Fibroblast of skin of left quadriceps (primary cell): ENCODE data around the gene ESYT3.
A peak's percentile ranks its signal among the peaks of the same experiment; 100 is the strongest.
"Not testable (repeated sequence)": the region's sequence is repeated elsewhere in the genome, so short reads cannot be mapped to it uniquely, and the experiment has no call there.

Source experiments
- DNase-seq, 2 experiments: peaks; one replicate each; pipeline ENCODE4 v3.0.0-alpha.2; 2013; ENCODE audit warnings: low read depth in 2 of 2

The ESYT3 gene

GRCh38 chr3:138460536-138461205 is 26.3 kb downstream of the ESYT3 start:
- DNase-seq, result no peak

DNA sequence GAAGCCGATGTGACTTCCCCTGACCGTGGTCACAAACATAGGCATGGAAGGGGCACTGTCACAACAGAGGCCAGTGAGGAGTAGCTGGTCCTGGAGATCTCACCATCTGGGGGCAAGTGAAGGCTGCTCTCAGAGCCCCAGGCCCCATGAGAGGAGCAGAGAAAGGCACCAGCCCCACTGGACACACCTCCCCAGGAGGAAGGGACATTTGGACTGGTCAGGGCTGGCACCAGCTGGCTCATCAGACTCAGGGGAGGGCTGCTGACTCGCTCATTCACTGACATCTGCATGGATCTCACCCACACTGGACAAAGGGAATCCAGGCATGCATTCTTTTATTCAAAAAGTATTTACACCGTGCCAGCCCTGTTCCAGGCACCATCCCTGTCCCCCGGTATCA is 26.8 kb downstream of the ESYT3 start:
- DNase-seq, result no peak

GRCh38 chr3:138461896-138462295 is 27.5 kb downstream of the ESYT3 start:
- no peak for DNase-seq

- DNase-seq, result no peak
Measured at GRCh38 chr3:138463724-138464490, 29.5 kb downstream of the ESYT3 start.

DNA sequence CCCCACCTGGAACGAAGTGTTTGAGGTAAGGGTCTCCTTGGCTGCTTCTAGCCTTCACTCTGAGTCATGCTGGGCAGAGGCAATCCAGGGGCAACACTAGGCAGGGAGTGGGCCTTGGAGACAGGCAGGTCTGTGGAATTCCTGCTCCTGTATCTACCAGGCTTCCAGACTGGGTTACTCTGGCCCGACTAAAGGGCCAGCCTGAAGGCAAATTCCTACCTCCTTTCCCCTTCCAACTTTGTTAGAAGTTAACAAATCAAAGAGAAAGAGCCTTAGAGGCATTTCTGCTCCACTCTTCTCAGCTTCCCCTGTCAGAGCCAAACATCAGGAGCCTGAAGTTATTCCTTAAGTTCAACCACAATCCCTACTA is 30.1 kb downstream of the ESYT3 start:
- no peak for DNase-seq

GRCh38 chr3:138465451-138465850 is 31.0 kb downstream of the ESYT3 start:
- DNase-seq, result no peak

DNA sequence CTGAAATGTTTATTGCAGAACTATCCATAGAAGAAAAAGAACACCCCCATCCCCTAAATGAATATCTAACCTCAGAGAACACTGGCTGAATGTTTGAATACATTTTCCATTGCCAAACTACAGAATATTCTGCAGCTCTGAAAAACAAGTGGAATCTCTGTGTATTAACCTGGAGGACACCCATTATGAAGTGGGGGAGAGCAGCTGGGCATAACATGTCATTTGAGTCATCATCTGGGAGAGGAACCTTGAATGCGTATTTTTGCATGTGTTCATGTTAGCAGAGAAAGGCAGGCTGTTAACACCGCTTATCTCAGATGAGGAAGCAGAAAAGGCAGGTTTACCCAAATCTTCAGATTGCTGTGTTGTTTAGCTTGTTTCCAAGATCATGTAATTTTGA is 31.5 kb downstream of the ESYT3 start:
- no peak for DNase-seq

GRCh38 chr3:138467931-138468330 is 33.5 kb downstream of the ESYT3 start:
- no peak for DNase-seq

- no peak for DNase-seq
Measured at GRCh38 chr3:138468451-138468850, 34.0 kb downstream of the ESYT3 start.

GRCh38 chr3:138468886-138469285 is 34.5 kb downstream of the ESYT3 start:
- DNase-seq, result no peak

- DNase-seq, result no peak
Measured at GRCh38 chr3:138469874-138470273, 35.5 kb downstream of the ESYT3 start.

DNA sequence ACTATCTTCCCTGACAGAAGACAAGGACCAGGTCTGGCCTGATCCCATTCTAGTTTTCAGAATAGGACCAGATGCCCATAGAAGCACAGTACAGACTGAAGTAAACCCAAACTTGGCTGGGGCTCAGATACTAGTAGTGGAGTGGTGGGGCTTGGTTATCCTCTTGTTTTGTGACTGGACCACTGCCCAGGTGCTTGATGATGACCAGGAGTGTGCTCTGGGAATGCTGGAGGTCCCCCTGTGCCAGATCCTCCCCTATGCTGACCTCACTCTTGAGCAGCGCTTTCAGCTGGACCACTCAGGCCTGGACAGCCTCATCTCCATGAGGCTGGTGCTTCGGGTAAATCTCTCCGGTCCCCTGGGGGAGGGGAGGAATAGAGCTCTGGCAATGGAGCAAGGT is 36.3 kb downstream of the ESYT3 start:
- DNase-seq, result no peak

DNA sequence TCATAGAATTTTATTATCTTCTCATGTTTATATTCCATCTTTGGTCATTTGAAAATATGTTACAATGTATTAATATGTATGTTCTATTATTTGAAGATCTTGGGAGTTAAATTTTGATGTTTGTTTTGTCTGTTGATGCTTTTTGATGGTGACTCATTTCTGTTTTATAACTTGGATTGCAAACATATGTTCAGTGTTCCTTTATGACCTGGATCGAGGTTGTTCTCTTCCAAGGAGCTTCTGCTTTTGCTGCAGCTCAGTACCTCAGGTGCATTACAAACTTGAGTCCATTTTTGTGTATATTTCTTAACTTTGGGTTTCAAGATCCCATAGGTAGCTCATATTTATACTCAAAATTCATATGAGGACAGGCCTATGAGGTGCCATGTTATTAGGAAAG is 37.1 kb downstream of the ESYT3 start:
- DNase-seq, result no peak

- DNase-seq, result no peak
Measured at GRCh38 chr3:138472141-138472825, 37.9 kb downstream of the ESYT3 start.

- DNase-seq, result no peak
Measured at GRCh38 chr3:138473391-138473790, 39.0 kb downstream of the ESYT3 start.

DNA sequence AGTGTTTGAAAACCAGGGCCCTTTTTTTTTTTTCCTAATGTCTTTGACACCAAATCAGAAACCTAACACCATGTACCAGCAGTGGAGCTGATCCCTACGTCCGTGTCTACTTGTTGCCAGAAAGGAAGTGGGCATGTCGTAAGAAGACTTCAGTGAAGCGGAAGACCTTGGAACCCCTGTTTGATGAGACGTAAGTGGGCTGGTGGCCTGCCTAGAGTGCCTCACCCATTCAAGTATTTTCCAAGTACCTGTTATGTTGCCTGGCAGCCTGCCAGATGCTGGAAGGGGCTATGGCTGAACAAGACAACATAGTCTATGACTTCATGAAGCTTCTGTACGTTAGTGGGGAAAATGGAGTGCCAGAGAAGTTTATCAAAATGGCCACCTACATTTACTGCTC is 39.7 kb downstream of the ESYT3 start:
- no peak for DNase-seq

GRCh38 chr3:138476526-138476925 is 42.1 kb downstream of the ESYT3 start:
- no peak for DNase-seq

DNA sequence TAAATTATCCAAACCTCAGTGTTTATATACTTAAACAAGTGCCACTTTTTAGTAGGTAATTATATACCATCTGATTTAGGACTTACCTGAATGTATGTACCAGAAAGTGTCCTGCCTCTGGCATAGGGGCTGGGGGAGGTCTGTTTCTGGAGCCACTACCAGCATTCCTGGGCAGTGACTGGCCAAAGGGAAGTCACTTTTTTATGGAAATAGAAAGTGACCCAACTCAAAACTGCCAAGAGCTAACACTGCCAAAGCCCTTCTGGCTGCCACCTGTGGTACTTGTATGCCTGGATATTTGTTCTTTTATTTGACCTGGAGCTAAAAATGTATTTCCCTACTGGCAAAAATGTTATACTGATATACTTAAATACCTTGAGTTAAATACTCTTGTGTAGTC is 42.7 kb downstream of the ESYT3 start:
- DNase-seq, result no peak

- no peak for DNase-seq
Measured at GRCh38 chr3:138477801-138478200, 43.4 kb downstream of the ESYT3 start.

DNA sequence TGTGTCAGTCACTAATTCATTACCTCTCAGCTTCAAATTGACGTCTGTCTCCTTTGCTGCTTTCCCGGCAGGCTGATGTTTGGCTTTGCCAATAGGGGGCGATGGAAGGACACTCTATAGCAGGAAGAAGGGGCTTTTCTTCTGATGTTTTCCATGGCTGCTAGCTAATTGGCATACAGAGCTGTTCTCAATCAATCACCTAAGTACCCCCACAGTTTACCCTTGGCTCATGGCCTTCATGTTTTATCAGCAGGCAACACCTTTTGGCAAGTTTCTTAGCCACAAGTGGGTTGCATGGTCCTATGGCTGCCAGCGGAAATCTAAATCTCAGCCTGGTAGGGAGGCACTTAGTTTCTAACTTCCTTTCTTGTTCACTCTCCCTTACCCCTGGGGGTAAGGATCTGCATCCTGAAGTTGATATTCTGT is 45.0 kb downstream of the ESYT3 start:
- peak in 1 of 2 experiments; percentile 4 for DNase-seq

GRCh38 chr3:138484672-138485071 is 50.3 kb downstream of the ESYT3 start:
- not testable (repeated sequence) for DNase-seq

DNA sequence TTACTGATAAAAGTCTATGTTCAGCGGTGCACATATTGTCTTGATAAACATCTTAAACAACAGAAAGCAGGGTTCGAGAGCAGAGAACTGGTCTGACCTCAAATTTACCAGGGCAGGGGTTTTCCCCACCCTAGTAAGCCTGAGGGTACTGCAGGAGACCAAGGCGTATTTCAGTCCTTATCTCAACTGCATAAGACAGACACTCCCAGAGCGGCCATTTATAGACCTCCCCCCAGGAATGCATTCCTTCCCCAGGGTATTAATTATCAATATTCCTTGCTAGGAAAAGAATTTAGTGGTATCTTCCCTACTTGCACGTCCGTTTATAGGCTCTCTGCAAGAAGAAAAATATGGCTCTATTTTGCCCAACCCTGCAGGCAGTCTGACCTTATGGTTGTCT is 52.2 kb downstream of the ESYT3 start:
- DNase-seq, result not testable (repeated sequence)

GRCh38 chr3:138491971-138492370 is 57.6 kb downstream of the ESYT3 start:
- no peak for DNase-seq
